GM21423 (cell line): ENCODE measurements around the gene FABP2.

Experiments used
- ATAC-seq: cut with Tn5 transposase; IDR thresholded peaks from one replicate; pipeline ENCODE4 v1.9.1; 2021; ENCODE audit warnings: mild to moderate bottlenecking, moderate library complexity; ENCODE audit not compliant: unreplicated experiment

Gene FABP2

GRCh38 chr4:119268466-119268865 lies 53.5 kb downstream of the FABP2 start:
- ATAC-seq, result no peak
